ENCODE results near the gene ALDH1L2. TPM values are rescaled to one million over a fixed set of nuclear protein-coding genes. Genes with fewer than 3 reads are reported as not detected.

Gene ALDH1L2
- under 1 TPM; 0.19 to 0.25 TPM for total RNA-seq
- polyA plus RNA-seq = under 1 TPM; 0.03 to 0.10 TPM

- TF ChIP-seq TAF1 (conservative IDR thresholded peaks at IDR 0.05) = no peak
- H3K27ac ChIP-seq (ENCODE audit: low read depth in 1 of 2, low read length in 2 of 2) = no peak within 1 kb of the TSS
- H3K9ac ChIP-seq (ENCODE audit: low read depth in 1 of 2, low read length in 2 of 2) = no peak within 1 kb of the TSS
- DNase-seq (ENCODE audit: low spot score) = peak; percentile 72
- no peaks in the 10 kb centered on the region for H3K9me3 ChIP-seq (ENCODE audit: control insufficient read depth in 4 of 4, low read length in 3 of 4)
- no peaks in the 10 kb centered on the region for H3K36me3 ChIP-seq (ENCODE audit: control insufficient read depth in 4 of 4, insufficient read depth in 3 of 4, low read depth in 1 of 4, low read length in 3 of 4)
- peak within 1 kb of the TSS in 2 of 3 donors; percentile 30 to 52 for H3K4me3 ChIP-seq (ENCODE audit: low read depth in 1 of 3, low read length in 3 of 3)
- peaks cover 0 to 6% (median 2%) of the 10 kb centered on the region in 4 donors for H3K4me1 ChIP-seq (ENCODE audit: control insufficient read depth in 4 of 4, insufficient read depth in 4 of 4, low read length in 3 of 4)
- peaks cover 0 to 2% (median 0%) of the 10 kb centered on the region in 4 donors for H3K27me3 ChIP-seq (ENCODE audit: control insufficient read depth in 4 of 4, insufficient read depth in 4 of 4, low read length in 3 of 4)
- 27% methylated on average over 75 of the region's 75 CpGs for WGBS
These were observed at the start of gene ALDH1L2 for GRCh38 chr12:105084251-105085250. TSS of gene ALDH1L2 (minus strand) at chr12:105084458. CDS start at chr12:105084436, 22 bp downstream.

- Histone ChIP-seq H3K27me3 (ENCODE audit: control insufficient read depth in 4 of 4, insufficient read depth in 4 of 4, low read length in 3 of 4) (no peaks in the 10 kb centered on the region), H3K4me3 (ENCODE audit: low read depth in 1 of 3, low read length in 3 of 3) (no peak overlapping the region), H3K9me3 (ENCODE audit: control insufficient read depth in 4 of 4, low read length in 3 of 4) (no peaks in the 10 kb centered on the region), H3K9ac (ENCODE audit: low read depth in 1 of 2, low read length in 2 of 2) (no peak overlapping the region), H3K27ac (ENCODE audit: low read depth in 1 of 2, low read length in 2 of 2) (no peak overlapping the region), H3K36me3 (ENCODE audit: control insufficient read depth in 4 of 4, insufficient read depth in 3 of 4, low read depth in 1 of 4, low read length in 3 of 4) (peaks cover 3 to 70% (median 56%) of the 10 kb centered on the region in 4 donors), H3K4me1 (ENCODE audit: control insufficient read depth in 4 of 4, insufficient read depth in 4 of 4, low read length in 3 of 4) (no peaks in the 10 kb centered on the region)
- TF ChIP-seq FOXA2 (IDR thresholded peaks at IDR 0.05) (no peak), CTCF (IDR thresholded peaks at IDR 0.05; ENCODE audit: low read depth, low read length, missing input control) (no peak), ATF3 (IDR thresholded peaks at IDR 0.05) (peak; percentile 52), EGR1 (IDR thresholded peaks at IDR 0.05; ENCODE audit: low read depth in 2 of 2) (no peak), JUND (IDR thresholded peaks at IDR 0.05) (peak; percentile 55 to 83), MAX (IDR thresholded peaks at IDR 0.05) (no peak)
- no peak for DNase-seq (ENCODE audit: low spot score)
- WGBS = 76% methylated on average over 2 of the region's 2 CpGs
These were observed 36.3 kb upstream of the ALDH1L2 start for GRCh38 chr12:105120551-105120950.

- no peak overlapping the region for H3K27ac ChIP-seq (ENCODE audit: low read depth in 1 of 2, low read length in 2 of 2)
- H3K36me3 ChIP-seq (ENCODE audit: control insufficient read depth in 4 of 4, insufficient read depth in 3 of 4, low read depth in 1 of 4, low read length in 3 of 4) = peaks cover 3 to 41% (median 38%) of the 10 kb centered on the region in 4 donors
- H3K4me3 ChIP-seq (ENCODE audit: low read depth in 1 of 3, low read length in 3 of 3) = no peak overlapping the region
- H3K27me3 ChIP-seq (ENCODE audit: control insufficient read depth in 4 of 4, insufficient read depth in 4 of 4, low read length in 3 of 4) = no peaks in the 10 kb centered on the region
- 87% methylated on average over 1 of the region's 1 CpG for WGBS
- no peaks in the 10 kb centered on the region for H3K4me1 ChIP-seq (ENCODE audit: control insufficient read depth in 4 of 4, insufficient read depth in 4 of 4, low read length in 3 of 4)
- no peak for DNase-seq (ENCODE audit: low spot score)
- no peaks in the 10 kb centered on the region for H3K9me3 ChIP-seq (ENCODE audit: control insufficient read depth in 4 of 4, low read length in 3 of 4)
- H3K9ac ChIP-seq (ENCODE audit: low read depth in 1 of 2, low read length in 2 of 2) = no peak overlapping the region
- TF ChIP-seq REST (IDR thresholded peaks at IDR 0.05) (no peak), FOXA2 (IDR thresholded peaks at IDR 0.05) (no peak), MAX (IDR thresholded peaks at IDR 0.05) (no peak), NR2F2 (IDR thresholded peaks at IDR 0.05) (no peak), EGR1 (IDR thresholded peaks at IDR 0.05; ENCODE audit: low read depth in 2 of 2) (no peak), JUND (IDR thresholded peaks at IDR 0.05) (no peak), CTCF (IDR thresholded peaks at IDR 0.05; ENCODE audit: low read depth, low read length, missing input control) (no peak), GABPA (IDR thresholded peaks at IDR 0.05 in 1 of 2, conservative IDR thresholded peaks at IDR 0.05 in 1 of 2) (no peak), RXRA (IDR thresholded peaks at IDR 0.05) (no peak), ZBTB33 (IDR thresholded peaks at IDR 0.05) (no peak), SP1 (IDR thresholded peaks at IDR 0.05) (no peak), HNF4A (conservative IDR thresholded peaks at IDR 0.05) (no peak)
These were observed 32.7 kb upstream of the ALDH1L2 start for GRCh38 chr12:105116969-105117368.
